ENCODE data around the gene LIN7A.

Gene LIN7A

GRCh38 chr12:80935111-80935510 lies 2.6 kb downstream of the LIN7A start:
- DNase-seq (ENCODE audit: extremely low spot score), result no peak
- CTCF ChIA-PET, result interaction anchor here (1.3 to 2.4 kb wide), 4 partner anchors 9 to 27 kb away, joined by 3 to 7 read pairs (median 6); no protein-coding TSS in a partner anchor
- POLR2A ChIA-PET, result no interaction called here
- TF ChIP-seq CTCF (IDR thresholded peaks at IDR 0.05; ENCODE audit: control extremely low read depth, extremely low read depth, low read depth, missing control alignments), result no peak

DNA sequence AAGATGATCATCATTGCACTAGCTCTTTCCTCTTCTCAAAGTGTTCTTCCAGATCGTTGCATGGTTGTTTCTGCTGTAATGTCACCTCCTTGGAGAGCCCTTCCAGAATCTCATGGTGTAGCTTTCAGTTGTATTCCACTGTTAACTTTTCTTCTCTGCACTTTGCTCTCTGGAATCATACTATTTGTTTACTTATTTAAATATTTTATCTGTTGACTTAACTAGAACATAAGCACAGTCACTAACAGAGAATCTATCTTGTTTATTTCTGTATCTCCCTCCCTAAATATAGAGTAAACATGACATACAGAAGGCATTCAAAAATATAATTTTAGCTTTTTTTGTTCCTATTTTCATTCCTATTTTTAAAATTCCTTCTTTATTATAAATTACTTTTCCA lies 11.8 kb downstream of the LIN7A start:
- no peak for DNase-seq (ENCODE audit: extremely low spot score)
- ChIA-PET POLR2A (no interaction called here), CTCF (interaction anchor here (1.2 kb wide), 2 partner anchors 9 kb away, joined by 4 to 6 read pairs; no protein-coding TSS in a partner anchor)
- no peak for TF ChIP-seq CTCF (IDR thresholded peaks at IDR 0.05; ENCODE audit: control extremely low read depth, extremely low read depth, low read depth, missing control alignments)

- ChIA-PET POLR2A (no interaction called here), CTCF (interaction anchor here (1.2 kb wide), 2 partner anchors 9 to 10 kb away, joined by 4 to 6 read pairs; no protein-coding TSS in a partner anchor)
- no peak for TF ChIP-seq CTCF (IDR thresholded peaks at IDR 0.05; ENCODE audit: control extremely low read depth, extremely low read depth, low read depth, missing control alignments)
- DNase-seq (ENCODE audit: extremely low spot score), result no peak
Observed at GRCh38 chr12:80925237-80925636, 12.5 kb downstream of the LIN7A start.

DNA sequence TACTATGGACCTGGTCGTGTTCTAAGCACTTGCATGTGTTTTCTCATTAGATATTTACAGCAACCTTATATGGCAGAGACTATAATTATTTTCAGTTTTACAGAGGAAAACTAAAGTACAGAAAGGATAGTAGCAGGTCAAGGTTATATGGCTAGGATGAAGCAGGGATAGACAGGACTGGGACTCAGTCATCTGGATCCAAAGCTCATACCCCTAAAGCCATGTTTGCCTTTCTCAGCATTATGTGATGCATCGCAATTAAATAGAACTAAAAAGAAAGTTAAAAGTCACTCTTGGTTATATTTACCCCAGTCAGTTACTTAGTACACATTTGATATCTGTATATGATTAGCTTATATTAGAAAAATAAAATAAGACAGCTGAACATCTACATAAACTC lies 13.3 kb downstream of the LIN7A start:
- POLR2A ChIA-PET, result no interaction called here
- no peak for TF ChIP-seq CTCF (IDR thresholded peaks at IDR 0.05; ENCODE audit: control extremely low read depth, extremely low read depth, low read depth, missing control alignments)
- CTCF ChIA-PET, result interaction anchor here (1.0 to 1.2 kb wide), 2 partner anchors 12 to 14 kb away, joined by 3 to 6 read pairs; partner anchors contain the start of gene LIN7A
- DNase-seq (ENCODE audit: extremely low spot score), result no peak

DNA sequence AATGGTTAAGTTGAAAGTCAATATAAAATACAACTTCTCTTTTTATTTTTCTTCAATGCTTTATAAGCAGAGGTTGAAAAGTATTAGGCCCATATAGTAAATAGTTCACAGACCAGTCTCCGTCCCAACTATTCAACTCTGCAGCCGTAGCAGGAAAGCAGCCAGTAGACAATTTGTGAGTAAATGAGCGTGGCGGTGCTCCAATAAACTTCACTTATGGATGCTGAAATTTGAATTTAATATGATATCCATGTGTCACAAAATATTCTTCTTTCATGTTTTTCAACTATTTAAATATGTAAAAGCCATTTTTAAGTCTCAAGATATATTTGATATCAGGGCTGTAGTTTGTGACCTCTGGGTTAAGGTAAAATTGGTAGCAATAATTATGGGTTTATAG lies 17.7 kb downstream of the LIN7A start:
- ChIA-PET POLR2A (no interaction called here), CTCF (interaction anchor here (1.3 kb wide), 1 partner anchor 17 kb away, joined by 5 read pairs; no protein-coding TSS in a partner anchor)
- DNase-seq (ENCODE audit: extremely low spot score), result no peak
- TF ChIP-seq CTCF (IDR thresholded peaks at IDR 0.05; ENCODE audit: control extremely low read depth, extremely low read depth, low read depth, missing control alignments), result no peak

DNA sequence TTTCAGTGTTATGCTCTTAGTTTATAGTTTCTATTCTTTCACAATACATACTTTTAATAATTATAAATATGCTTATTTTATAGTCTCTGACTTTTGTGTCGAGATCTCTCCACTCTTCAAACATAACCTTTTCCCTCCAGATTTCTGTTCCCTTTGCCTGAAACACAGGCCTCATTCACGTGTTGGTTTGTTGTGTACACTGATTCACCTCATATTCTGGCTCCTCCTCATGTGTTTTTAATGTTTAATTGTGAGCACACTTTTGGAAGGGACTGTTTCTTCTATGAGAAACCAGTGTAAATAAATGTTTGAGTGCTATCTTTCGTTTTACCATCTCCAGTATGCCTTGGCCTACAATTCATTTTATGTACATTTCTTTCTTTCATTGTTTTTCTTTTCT lies 20.1 kb downstream of the LIN7A start:
- no peak for TF ChIP-seq CTCF (IDR thresholded peaks at IDR 0.05; ENCODE audit: control extremely low read depth, extremely low read depth, low read depth, missing control alignments)
- POLR2A ChIA-PET, result no interaction called here

More for the DNA sequence above, 20.1 kb downstream of the LIN7A start:
- no peak for DNase-seq (ENCODE audit: extremely low spot score)
- CTCF ChIA-PET, result interaction anchor here (1.6 kb wide), 1 partner anchor 12 kb away, joined by 3 read pairs; no protein-coding TSS in a partner anchor
